ENCODE data around the gene RAB3D. TPM values are rescaled to one million over a fixed set of nuclear protein-coding genes. Genes with fewer than 3 reads are reported as not detected.

The RAB3D gene
- total and polyA plus RNA-seq, 2 experiments from 2014 or later, result 3.7 to 5.1 TPM

DNA sequence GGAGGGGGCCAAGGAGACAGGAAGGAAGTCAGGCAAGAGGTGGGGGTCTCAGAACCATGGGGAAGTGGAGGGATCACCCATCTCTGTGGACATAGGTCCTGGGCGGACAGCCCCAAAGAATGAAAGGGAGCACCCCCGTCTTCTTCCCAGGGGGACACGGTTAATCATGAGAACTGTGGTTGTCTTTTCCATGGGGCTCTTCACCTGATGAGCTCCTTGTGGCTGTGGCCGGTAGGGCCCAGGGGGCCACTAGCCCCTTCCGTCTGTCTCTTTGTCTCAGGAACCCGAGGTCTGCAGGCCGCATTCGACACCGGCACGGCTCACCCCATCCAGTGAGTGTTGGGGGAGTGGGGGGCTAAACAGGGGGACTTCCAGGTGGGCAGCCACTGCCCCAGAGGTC, 24.4 kb upstream of the RAB3D start:
- in situ Hi-C loops (cut with MboI), result no loop called here
- no peaks in the 10 kb centered on the region for H3K9me2 ChIP-seq (ENCODE audit: insufficient read depth)
- no peak overlapping the region for H3K4me3 ChIP-seq
- WGBS, 2 experiments (ENCODE audit: low coverage in 1 of 2, low lambda C conversion rate in 2 of 2, missing lambda C conversion rate in 2 of 2), result 91 to 94% methylated on average over 10 of the region's 10 CpGs
- no peaks in the 10 kb centered on the region for H3F3A ChIP-seq (ENCODE audit: insufficient read depth)
- H3K27ac ChIP-seq, result no peak overlapping the region
- no peak overlapping the region for H3K9ac ChIP-seq
- no peaks in the 10 kb centered on the region for H3K9me3 ChIP-seq (ENCODE audit: low read depth)
- no peaks in the 10 kb centered on the region for H3K36me3 ChIP-seq (ENCODE audit: low read depth)
- no peak for TF ChIP-seq EZH2phosphoT487 (IDR thresholded peaks at IDR 0.05; ENCODE audit: insufficient read depth, low read depth)
- TF ChIP-seq EZH2 (IDR thresholded peaks at IDR 0.05; ENCODE audit: insufficient read depth, poor library complexity, severe bottlenecking), result no peak
- no peaks in the 10 kb centered on the region for H3K4me1 ChIP-seq (ENCODE audit: insufficient read depth)
- H3K27me3 ChIP-seq (replicated peaks; ENCODE audit: insufficient read depth), result no peaks in the 10 kb centered on the region
- no peak overlapping the region for H3K4me2 ChIP-seq (ENCODE audit: unreplicated experiment)
- H3K79me2 ChIP-seq (ENCODE audit: insufficient read depth), result no peaks in the 10 kb centered on the region
- H2AFZ ChIP-seq, result no peak overlapping the region
- no peaks in the 10 kb centered on the region for H4K20me1 ChIP-seq (ENCODE audit: insufficient read depth)
- no peak for DNase-seq

- WGBS, 2 experiments (ENCODE audit: low coverage in 1 of 2, low lambda C conversion rate in 2 of 2, missing lambda C conversion rate in 2 of 2), result 93 to 94% methylated on average over 35 of the region's 35 CpGs
- Histone ChIP-seq H3K36me3 (ENCODE audit: low read depth) (no peaks in the 10 kb centered on the region), H3K4me3 (no peak overlapping the region), H3F3A (ENCODE audit: insufficient read depth) (no peaks in the 10 kb centered on the region), H3K27me3 (replicated peaks; ENCODE audit: insufficient read depth) (no peaks in the 10 kb centered on the region), H3K9me2 (ENCODE audit: insufficient read depth) (no peaks in the 10 kb centered on the region), H4K20me1 (ENCODE audit: insufficient read depth) (no peaks in the 10 kb centered on the region), H3K4me1 (ENCODE audit: insufficient read depth) (no peaks in the 10 kb centered on the region), H3K9ac (no peak overlapping the region), H3K4me2 (ENCODE audit: unreplicated experiment) (no peak overlapping the region), H2AFZ (no peak overlapping the region), H3K79me2 (ENCODE audit: insufficient read depth) (0 out of 2 replicates have a peak, but pooled peaks cover under 1% of the 10 kb centered on the region), H3K9me3 (ENCODE audit: low read depth) (no peaks in the 10 kb centered on the region), H3K27ac (no peak overlapping the region)
- TF ChIP-seq EZH2phosphoT487 (IDR thresholded peaks at IDR 0.05; ENCODE audit: insufficient read depth, low read depth), result no peak
- no peak for TF ChIP-seq EZH2 (IDR thresholded peaks at IDR 0.05; ENCODE audit: insufficient read depth, poor library complexity, severe bottlenecking)
- in situ Hi-C loops (cut with MboI), result no loop called here
- DNase-seq, result no peak
Observed at GRCh38 chr19:11361771-11362731, 22.6 kb upstream of the RAB3D start.

DNA sequence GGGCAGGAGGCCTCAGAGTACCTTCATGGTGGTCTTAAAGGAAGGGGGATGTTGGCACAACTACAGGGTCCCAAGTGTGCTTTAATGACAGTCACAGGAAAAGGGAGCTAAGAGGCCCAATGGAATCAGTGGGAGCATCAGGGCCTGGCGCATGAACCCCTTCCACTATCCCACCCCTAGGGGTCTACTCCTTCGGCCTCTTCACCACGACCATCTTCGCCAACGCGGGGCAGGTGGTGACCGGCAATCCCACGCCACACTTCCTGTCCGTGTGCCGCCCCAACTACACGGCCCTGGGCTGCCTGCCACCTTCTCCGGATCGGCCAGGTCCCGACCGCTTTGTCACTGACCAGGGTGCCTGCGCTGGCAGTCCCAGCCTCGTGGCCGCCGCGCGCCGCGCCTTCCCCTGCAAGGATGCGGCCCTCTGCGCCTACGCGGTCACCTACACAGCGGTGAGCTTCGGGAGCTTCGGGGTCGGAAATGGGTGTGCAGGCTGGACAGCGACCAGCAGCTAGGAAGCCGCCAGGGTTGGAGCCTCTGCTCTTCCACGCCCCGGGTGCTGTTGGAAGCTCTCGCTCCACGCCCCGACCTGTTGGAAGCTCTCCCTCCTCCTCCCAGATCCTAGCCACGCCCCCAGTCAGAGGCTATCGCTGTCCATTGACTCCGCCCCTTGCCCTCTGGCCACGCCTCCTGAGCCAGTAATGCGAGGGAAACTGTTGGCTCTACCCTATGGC, 21.7 kb upstream of the RAB3D start:
- Histone ChIP-seq H3K9me2 (ENCODE audit: insufficient read depth) (no peaks in the 10 kb centered on the region), H3K36me3 (ENCODE audit: low read depth) (no peaks in the 10 kb centered on the region), H2AFZ (no peak overlapping the region), H3K4me2 (ENCODE audit: unreplicated experiment) (no peak overlapping the region), H3K4me3 (no peak overlapping the region), H3K79me2 (ENCODE audit: insufficient read depth) (peaks cover 9% of the 10 kb centered on the region), H3K27me3 (replicated peaks; ENCODE audit: insufficient read depth) (no peaks in the 10 kb centered on the region), H3K27ac (no peak overlapping the region), H3K9me3 (ENCODE audit: low read depth) (no peaks in the 10 kb centered on the region), H3K4me1 (ENCODE audit: insufficient read depth) (0 out of 2 replicates have a peak, but pooled peaks cover 3% of the 10 kb centered on the region), H4K20me1 (ENCODE audit: insufficient read depth) (no peaks in the 10 kb centered on the region), H3F3A (ENCODE audit: insufficient read depth) (no peaks in the 10 kb centered on the region), H3K9ac (no peak overlapping the region)
- WGBS, 2 experiments (ENCODE audit: low coverage in 1 of 2, low lambda C conversion rate in 2 of 2, missing lambda C conversion rate in 2 of 2), result 81 to 85% methylated on average over 34 to 43 of the region's 43 CpGs
- TF ChIP-seq EZH2phosphoT487 (IDR thresholded peaks at IDR 0.05; ENCODE audit: insufficient read depth, low read depth) (no peak), EZH2 (IDR thresholded peaks at IDR 0.05; ENCODE audit: insufficient read depth, poor library complexity, severe bottlenecking) (no peak)
- in situ Hi-C loops (cut with MboI), result no loop called here
- DNase-seq, result no peak

DNA sequence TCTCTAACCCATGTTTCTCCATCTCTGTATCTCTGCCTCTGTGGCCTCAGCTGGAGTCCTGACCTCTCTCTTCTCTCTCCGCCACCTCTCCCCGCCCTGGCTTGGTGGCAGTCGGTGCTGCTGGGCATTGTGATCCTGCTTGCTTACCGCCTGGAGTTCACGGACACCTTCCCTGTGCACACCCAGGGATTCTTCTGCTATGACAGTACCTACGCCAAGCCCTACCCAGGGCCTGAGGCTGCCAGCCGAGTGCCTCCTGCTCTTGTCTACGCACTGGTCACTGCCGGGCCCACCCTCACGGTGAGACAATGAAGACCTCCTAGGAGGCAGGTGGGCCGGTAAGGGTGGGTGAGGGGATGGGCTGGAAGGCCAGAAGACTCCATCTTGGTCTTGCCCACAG, 20.0 kb upstream of the RAB3D start:
- H3K79me2 ChIP-seq (ENCODE audit: insufficient read depth), result peaks cover 16% of the 10 kb centered on the region
- no peaks in the 10 kb centered on the region for H3K27me3 ChIP-seq (replicated peaks; ENCODE audit: insufficient read depth)
- H2AFZ ChIP-seq, result no peak overlapping the region
- H3F3A ChIP-seq (ENCODE audit: insufficient read depth), result no peaks in the 10 kb centered on the region
- H3K9me2 ChIP-seq (ENCODE audit: insufficient read depth), result no peaks in the 10 kb centered on the region
- H3K4me1 ChIP-seq (ENCODE audit: insufficient read depth), result 0 out of 2 replicates have a peak, but pooled peaks cover 3% of the 10 kb centered on the region
- WGBS, 2 experiments (ENCODE audit: low coverage in 1 of 2, low lambda C conversion rate in 2 of 2, missing lambda C conversion rate in 2 of 2), result 85 to 88% methylated on average over 11 of the region's 11 CpGs
- TF ChIP-seq EZH2 (IDR thresholded peaks at IDR 0.05; ENCODE audit: insufficient read depth, poor library complexity, severe bottlenecking), result no peak
- TF ChIP-seq EZH2phosphoT487 (IDR thresholded peaks at IDR 0.05; ENCODE audit: insufficient read depth, low read depth), result no peak
- no peaks in the 10 kb centered on the region for H4K20me1 ChIP-seq (ENCODE audit: insufficient read depth)
- no peaks in the 10 kb centered on the region for H3K36me3 ChIP-seq (ENCODE audit: low read depth)
- in situ Hi-C loops (cut with MboI), result no loop called here
- H3K27ac ChIP-seq, result no peak overlapping the region
- H3K4me2 ChIP-seq (ENCODE audit: unreplicated experiment), result no peak overlapping the region
- no peak overlapping the region for H3K9ac ChIP-seq
- no peak overlapping the region for H3K4me3 ChIP-seq
- H3K9me3 ChIP-seq (ENCODE audit: low read depth), result no peaks in the 10 kb centered on the region
- DNase-seq, result no peak
